GM23248 (cell line): ENCODE measurements around the gene ELOVL1. TPM values are rescaled to one million over a fixed set of nuclear protein-coding genes. Genes with fewer than 3 reads are reported as not detected.

Experiments used
- DNase-seq: peaks from one replicate; pipeline ENCODE4 v3.0.0-alpha.2; 2015
- H2AFZ ChIP-seq: fragments of 200-600 bp; sonication (generic); 2 replicates; pipeline ENCODE4 v1.6.1; 2016; ENCODE audit warnings: antibody characterized with exemption
- H3F3A ChIP-seq: fragments of 200-600 bp; sonication (generic); 2 replicates; pipeline ENCODE4 v1.6.1; 2016; ENCODE audit warnings: mild to moderate bottlenecking, antibody characterized with exemption, mixed run types; ENCODE audit not compliant: insufficient read depth
- H3K27ac ChIP-seq: fragments of 200-600 bp; sonication (generic); 2 replicates; pipeline ENCODE4 v1.5.1; 2016; ENCODE audit warnings: mild to moderate bottlenecking
- H3K27me3 ChIP-seq: fragments of 200-600 bp; sonication (generic); replicated peaks from 2 replicates; pipeline ENCODE4 v1.6.1; 2016; ENCODE audit warnings: mild to moderate bottlenecking; ENCODE audit not compliant: insufficient read depth
- H3K36me3 ChIP-seq: fragments of 200-600 bp; sonication (generic); 2 replicates; pipeline ENCODE4 v1.6.1; 2016; ENCODE audit warnings: low read depth, mild to moderate bottlenecking
- H3K4me1 ChIP-seq: fragments of 200-600 bp; sonication (generic); 2 replicates; pipeline ENCODE4 v1.6.1; 2016; ENCODE audit warnings: mild to moderate bottlenecking; ENCODE audit not compliant: insufficient read depth
- H3K4me2 ChIP-seq: fragments of 200-600 bp; sonication (generic); one replicate; pipeline ENCODE4 v1.6.1; 2016; ENCODE audit warnings: mild to moderate bottlenecking; ENCODE audit not compliant: unreplicated experiment
- H3K4me3 ChIP-seq: fragments of 200-600 bp; sonication (generic); 2 replicates; pipeline ENCODE4 v1.5.1; 2016; ENCODE audit warnings: mild to moderate bottlenecking
- H3K79me2 ChIP-seq: fragments of 200-600 bp; sonication (generic); 2 replicates; pipeline ENCODE4 v1.6.1; 2016; ENCODE audit warnings: mild to moderate bottlenecking; ENCODE audit not compliant: insufficient read depth
- H3K9ac ChIP-seq: fragments of 200-600 bp; sonication (generic); 2 replicates; pipeline ENCODE4 v1.6.1; 2016; ENCODE audit warnings: mild to moderate bottlenecking
- H3K9me2 ChIP-seq: fragments of 200-600 bp; sonication (generic); 2 replicates; pipeline ENCODE4 v1.6.1; 2016; ENCODE audit warnings: mixed run types, mild to moderate bottlenecking, moderate library complexity; ENCODE audit not compliant: insufficient read depth
- H3K9me3 ChIP-seq: fragments of 200-600 bp; sonication (generic); one replicate; pipeline ENCODE4 v1.6.1; 2017; ENCODE audit warnings: low read depth
- H4K20me1 ChIP-seq: fragments of 200-600 bp; sonication (generic); 2 replicates; pipeline ENCODE4 v1.6.0; 2016; ENCODE audit not compliant: insufficient read depth
- EZH2 ChIP-seq: fragments of 200-600 bp; sonication (generic); IDR thresholded peaks from 2 replicates; pipeline ENCODE4 v1.6.1; 2018; ENCODE audit warnings: antibody characterized with exemption, mild to moderate bottlenecking; ENCODE audit not compliant: insufficient read depth, poor library complexity, severe bottlenecking
- EZH2phosphoT487 ChIP-seq: fragments of 200-600 bp; sonication (generic); IDR thresholded peaks from 2 replicates; pipeline ENCODE4 v1.6.1; 2018; ENCODE audit warnings: antibody characterized with exemption, moderate library complexity, mild to moderate bottlenecking, low read depth; ENCODE audit not compliant: insufficient read depth
- WGBS, 2 experiments: methylation state at CpG; one replicate each; pipeline ENCODE4 v1.1.6; 2015 to 2017; ENCODE audit warnings: low lambda C conversion rate in 2 of 2, low coverage in 1 of 2; ENCODE audit errors: missing lambda C conversion rate in 2 of 2; 5-methylcytosine and 5-hydroxymethylcytosine counted together
- in situ Hi-C: fragments of 300-500 bp; cut with MboI; formaldehyde crosslinking; loops from 2 replicates; pipeline ENCODE4 v1.15.0; 2020
- polyA plus RNA-seq: library from polyadenylated mRNA; unstranded; fragments of >200 nt; fragmentation: Nextera tagmentation; extraction: Ambion mirVana; gene quantifications from 2 replicates; pipeline ENCODE4 v1.2.1, GENCODE V29; 2016
- total RNA-seq: library from RNA; depleted of rRNA; stranded (reverse); fragments of >200 nt; shearing (Covaris generic); gene quantifications from 2 replicates; pipeline ENCODE4 v1.2.3, GENCODE V29; 2014

ELOVL1 gene
- total and polyA plus RNA-seq, 2 experiments from 2014 or later = 107 to 155 TPM

DNA sequence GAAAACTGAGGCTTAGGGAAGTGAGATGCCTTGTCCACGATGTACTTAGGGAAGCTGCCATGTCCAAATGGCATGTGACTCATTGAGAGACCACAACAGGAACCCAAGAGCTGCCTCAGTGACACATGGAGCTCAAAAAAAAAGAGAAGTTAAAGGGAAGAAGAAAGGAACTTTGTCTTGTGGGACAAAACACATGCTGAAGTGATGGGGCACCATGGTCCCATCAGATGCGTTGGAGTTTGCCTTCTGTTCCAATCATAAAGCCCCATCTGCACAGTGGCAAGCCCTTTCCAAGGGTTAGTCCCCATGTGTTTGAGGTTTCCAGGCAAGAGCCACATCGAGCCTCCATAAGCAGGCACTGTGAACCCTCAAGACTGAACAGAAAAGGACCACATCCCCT lies 13.8 kb upstream of the ELOVL1 start:
- Histone ChIP-seq H2AFZ (no peak overlapping the region), H3K9ac (no peak overlapping the region), H3F3A (peaks cover 5% of the 10 kb centered on the region), H3K27me3 (no peaks in the 10 kb centered on the region), H3K9me2 (no peaks in the 10 kb centered on the region), H4K20me1 (no peaks in the 10 kb centered on the region), H3K4me3 (no peak overlapping the region), H3K4me1 (no peaks in the 10 kb centered on the region), H3K36me3 (peaks cover 43% of the 10 kb centered on the region), H3K27ac (no peak overlapping the region), H3K4me2 (no peak overlapping the region), H3K9me3 (no peaks in the 10 kb centered on the region), H3K79me2 (peaks cover 19% of the 10 kb centered on the region)
- peak; percentile 20 for DNase-seq
- WGBS, 2 experiments = 67 to 69% methylated on average over 3 of the region's 3 CpGs
- TF ChIP-seq EZH2phosphoT487 = no peak
- TF ChIP-seq EZH2 = no peak
- in situ Hi-C loops = no loop called here

GRCh38 chr1:43379476-43379875 lies 11.7 kb upstream of the ELOVL1 start:
- no peaks in the 10 kb centered on the region for H3K4me1 ChIP-seq

DNA sequence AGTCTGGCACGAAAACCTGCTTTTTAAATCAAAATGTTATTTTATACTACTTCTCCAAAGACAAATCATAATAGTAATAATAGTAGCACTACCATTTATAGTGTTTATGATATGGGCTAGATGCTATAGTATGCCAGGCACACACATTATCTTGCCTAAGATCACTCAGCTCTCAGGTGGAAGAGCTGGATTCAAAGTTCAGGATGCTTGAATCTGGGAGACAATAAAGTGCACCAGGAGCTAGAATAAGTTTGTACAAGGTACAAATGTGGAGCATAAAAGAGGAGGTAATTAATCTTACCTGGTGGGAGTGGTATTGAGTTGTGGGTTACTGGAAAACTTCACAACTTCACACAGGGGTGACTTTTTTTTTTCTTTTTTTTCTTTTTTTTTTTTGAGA lies 10.0 kb upstream of the ELOVL1 start:
- Histone ChIP-seq H3K9ac (no peak overlapping the region), H3K9me3 (no peaks in the 10 kb centered on the region), H3K4me2 (no peak overlapping the region), H3K9me2 (no peaks in the 10 kb centered on the region), H3F3A (peaks cover 29% of the 10 kb centered on the region), H3K4me1 (peaks cover 14% of the 10 kb centered on the region), H3K4me3 (no peak overlapping the region), H3K79me2 (peaks cover 6% of the 10 kb centered on the region; the same call in 1 of the 2 replicates), H3K36me3 (peaks cover 5% of the 10 kb centered on the region; the same call in 1 of the 2 replicates), H3K27ac (no peak overlapping the region), H2AFZ (no peak overlapping the region), H4K20me1 (no peaks in the 10 kb centered on the region), H3K27me3 (no peaks in the 10 kb centered on the region)
- no peak for DNase-seq
- in situ Hi-C loops = no loop called here
- 100% methylated on average over 1 of the region's 1 CpG for WGBS, 2 experiments
- no peak for TF ChIP-seq EZH2phosphoT487

More at GRCh38 chr1:43379476-43379875, 11.7 kb upstream of the ELOVL1 start:
- H3K27ac ChIP-seq = no peak overlapping the region
- no peaks in the 10 kb centered on the region for H3K27me3 ChIP-seq
- peaks cover 6% of the 10 kb centered on the region; the same call in 1 of the 2 replicates for H3K79me2 ChIP-seq
- H3K9me3 ChIP-seq = no peaks in the 10 kb centered on the region
- H3K4me3 ChIP-seq = no peak overlapping the region
- H4K20me1 ChIP-seq = no peaks in the 10 kb centered on the region
- 100% methylated on average over 1 of the region's 1 CpG for WGBS, 2 experiments
- no peaks in the 10 kb centered on the region for H3K9me2 ChIP-seq
- H3K9ac ChIP-seq = no peak overlapping the region
- DNase-seq = no peak
- TF ChIP-seq EZH2 (no peak), EZH2phosphoT487 (no peak)
- in situ Hi-C loops = no loop called here
- no peak overlapping the region for H2AFZ ChIP-seq
- peaks cover 21% of the 10 kb centered on the region for H3K36me3 ChIP-seq
- peaks cover 16% of the 10 kb centered on the region for H3F3A ChIP-seq
- H3K4me2 ChIP-seq = no peak overlapping the region

- peaks cover 8% of the 10 kb centered on the region; the same call in 1 of the 2 replicates for H3K79me2 ChIP-seq
- H2AFZ ChIP-seq = no peak overlapping the region
- in situ Hi-C loops = no loop called here
- H3K36me3 ChIP-seq = 0 out of 2 replicates have a peak, but pooled peaks cover 2% of the 10 kb centered on the region
- H3K27me3 ChIP-seq = no peaks in the 10 kb centered on the region
- no peak overlapping the region for H3K27ac ChIP-seq
- H3K9me2 ChIP-seq = no peaks in the 10 kb centered on the region
- H3K4me1 ChIP-seq = peaks cover 20% of the 10 kb centered on the region
- no peak overlapping the region for H3K4me3 ChIP-seq
- no peak overlapping the region for H3K9ac ChIP-seq
- peaks cover 36% of the 10 kb centered on the region for H3F3A ChIP-seq
- no peak overlapping the region for H3K4me2 ChIP-seq
- H4K20me1 ChIP-seq = no peaks in the 10 kb centered on the region
- no peak for TF ChIP-seq EZH2phosphoT487
- TF ChIP-seq EZH2 = no peak
- H3K9me3 ChIP-seq = no peaks in the 10 kb centered on the region
- DNase-seq = no peak
- 93 to 94% methylated on average over 7 of the region's 7 CpGs for WGBS, 2 experiments
These were observed 9.0 kb upstream of the ELOVL1 start for GRCh38 chr1:43376723-43377235.
